HG03103 (cell line): ENCODE results near the gene NDC80.
"Not testable (repeated sequence)": the region's sequence is repeated elsewhere in the genome, so short reads cannot be mapped to it uniquely, and the experiment has no call there.

Experiments used
- ATAC-seq: cut with Tn5 transposase; IDR thresholded peaks from one replicate; pipeline ENCODE4 v1.9.1; 2021; ENCODE audit warnings: low read depth; ENCODE audit not compliant: unreplicated experiment

NDC80 gene

GRCh38 chr18:2662288-2662687, 90.9 kb downstream of the NDC80 start:
- not testable (repeated sequence) for ATAC-seq

- ATAC-seq, result no peak
Observed at GRCh38 chr18:2662990-2663389, 91.6 kb downstream of the NDC80 start.
